H1 (cell line): ENCODE results near the gene ANXA6. TPM values are rescaled to one million over a fixed set of nuclear protein-coding genes. Genes with fewer than 3 reads are reported as not detected.

Experiments
- CTCF ChIA-PET: fragments of 300-600 bp; sonication (Branson Sonifier 250); formaldehyde crosslinking; loops from one replicate; lab custom pipeline; 2021; ENCODE audit not compliant: partially characterized antibody; lab: Charles Lee
- POLR2A ChIA-PET: fragments of 300-600 bp; sonication (Branson Sonifier 250); formaldehyde crosslinking; loops from one replicate; lab custom pipeline; 2021; ENCODE audit warnings: inconsistent platforms; ENCODE audit not compliant: partially characterized antibody; lab: Charles Lee
- DNase-seq, 2 experiments: peaks; one replicate each; pipeline versions ENCODE4 v3.0.0 to v3.0.0-alpha.2; 2010 to 2022; ENCODE audit warnings: low spot score in 2 of 2, low read depth in 1 of 2, mixed read lengths in 1 of 2
- FAIRE-seq: peaks from 2 replicates; lab custom pipeline; 2011; peaks lifted over from hg19 to GRCh38; lab: Jason Lieb, UNC
- H2AFZ ChIP-seq: 2 replicates; pipeline ENCODE4 v1.8.1; 2012; ENCODE audit warnings: low read length, inconsistent platforms
- H2AK5ac ChIP-seq: 2 replicates; pipeline ENCODE4 v1.6.1; 2013; ENCODE audit warnings: low read depth, low read length
- H2BK120ac ChIP-seq: replicated peaks from 2 replicates; pipeline ENCODE3; 2013; ENCODE audit warnings: low read depth, low read length, inconsistent platforms
- H2BK12ac ChIP-seq: 2 replicates; pipeline ENCODE4 v1.6.1; 2013; ENCODE audit warnings: low read depth, low read length
- H2BK15ac ChIP-seq: 2 replicates; pipeline ENCODE4 v1.6.1; 2013; ENCODE audit warnings: low read length
- H2BK20ac ChIP-seq: 2 replicates; pipeline ENCODE4 v1.6.1; 2013; ENCODE audit warnings: low read length
- H2BK5ac ChIP-seq: 2 replicates; pipeline ENCODE4 v1.6.1; 2013; ENCODE audit warnings: low read depth, low read length
- H3K14ac ChIP-seq: 2 replicates; pipeline ENCODE4 v1.6.1; 2013; ENCODE audit warnings: inconsistent platforms; ENCODE audit not compliant: insufficient read length
- H3K18ac ChIP-seq: 2 replicates; pipeline ENCODE4 v1.6.1; 2013; ENCODE audit warnings: low read length; ENCODE audit errors: extremely low read depth
- H3K23ac ChIP-seq: 2 replicates; pipeline ENCODE4 v1.6.1; 2013; ENCODE audit warnings: inconsistent platforms; ENCODE audit not compliant: insufficient read length
- H3K23me2 ChIP-seq: 2 replicates; pipeline ENCODE4 v1.6.1; 2013; ENCODE audit warnings: low read depth, low read length
- H3K27ac ChIP-seq: 2 replicates; pipeline ENCODE4 v1.6.1; 2011; ENCODE audit warnings: low read depth, low read length, inconsistent platforms
- H3K27me3 ChIP-seq, 4 experiments: replicated peaks in 1 of 4; 1 replicate in 1 of 4; 2 replicates in 3 of 4; pipeline versions ENCODE4 v1.6.1 to v1.8.1; 2011 to 2013; ENCODE audit warnings: low read length in 3 of 4, mild to moderate bottlenecking in 3 of 4, inconsistent platforms in 2 of 4, mixed read lengths in 2 of 4, moderate library complexity in 1 of 4; ENCODE audit not compliant: control insufficient read depth in 3 of 4, insufficient read depth in 3 of 4; ENCODE audit errors: extremely low read depth in 1 of 4
- H3K36me3 ChIP-seq, 4 experiments: 2 replicates each; pipeline versions ENCODE4 v1.6.1 to v1.8.1; 2011 to 2013; ENCODE audit warnings: mild to moderate bottlenecking in 4 of 4, low read length in 3 of 4, moderate library complexity in 2 of 4, control low read depth in 1 of 4, inconsistent platforms in 1 of 4; ENCODE audit not compliant: insufficient read depth in 4 of 4, control insufficient read depth in 2 of 4
- H3K4ac ChIP-seq: replicated peaks from 2 replicates; pipeline ENCODE3; 2013; ENCODE audit warnings: low read length, low read depth, mixed read lengths, inconsistent platforms; ENCODE audit not compliant: insufficient read length
- H3K4me1 ChIP-seq, 4 experiments: replicated peaks in 1 of 4; 1 replicate in 1 of 4; 2 replicates in 3 of 4; pipeline versions ENCODE4 v1.6.1 to v1.8.1; 2011 to 2013; ENCODE audit warnings: low read length in 3 of 4, inconsistent platforms in 2 of 4, mixed read lengths in 1 of 4; ENCODE audit not compliant: insufficient read depth in 4 of 4, control insufficient read depth in 3 of 4
- H3K4me2 ChIP-seq, 2 experiments: 2 replicates each; pipeline versions ENCODE4 v1.6.1 to v1.8.1; 2011 to 2013; ENCODE audit warnings: low read depth in 2 of 2, low read length in 2 of 2, control low read depth in 1 of 2, inconsistent platforms in 1 of 2, mild to moderate bottlenecking in 1 of 2; ENCODE audit not compliant: insufficient read depth in 1 of 2
- H3K4me3 ChIP-seq, 4 experiments: fragments of 200-600, 300-600 bp in 1 of 4; sonication (generic), shearing (Covaris generic), sonication (Bioruptor Twin) in 1 of 4; 2 replicates each; pipeline versions ENCODE4 v1.5.1 to v1.8.1; 2011 to 2016; ENCODE audit warnings: low read length in 4 of 4, low read depth in 3 of 4, control low read depth in 2 of 4, inconsistent platforms in 2 of 4, mild to moderate bottlenecking in 2 of 4, mixed read lengths in 1 of 4, moderate library complexity in 1 of 4; ENCODE audit not compliant: insufficient read depth in 2 of 4; ENCODE audit errors: extremely low read depth in 1 of 4
- H3K56ac ChIP-seq: replicated peaks from 2 replicates; pipeline ENCODE3; 2013; ENCODE audit warnings: low read depth, mild to moderate bottlenecking, mixed read lengths, low read length, inconsistent platforms; ENCODE audit not compliant: insufficient read length
- H3K79me1 ChIP-seq: 2 replicates; pipeline ENCODE4 v1.6.1; 2013; ENCODE audit warnings: low read depth, low read length, control low read depth
- H3K79me2 ChIP-seq, 2 experiments: 2 replicates each; pipeline versions ENCODE4 v1.6.1 to v1.8.1; 2012 to 2013; ENCODE audit warnings: low read length in 2 of 2, mild to moderate bottlenecking in 2 of 2, inconsistent platforms in 1 of 2; ENCODE audit not compliant: insufficient read depth in 2 of 2, control insufficient read depth in 1 of 2
- H3K9ac ChIP-seq, 4 experiments: replicated peaks in 1 of 4; 1 replicate in 1 of 4; 2 replicates in 3 of 4; pipeline versions ENCODE4 v1.6.1 to v1.8.1; 2011 to 2013; ENCODE audit warnings: low read depth in 3 of 4, low read length in 3 of 4, control low read depth in 2 of 4, mild to moderate bottlenecking in 2 of 4, moderate library complexity in 2 of 4, inconsistent platforms in 1 of 4; ENCODE audit errors: extremely low read depth in 1 of 4
- H3K9me3 ChIP-seq, 2 experiments: 2 replicates each; pipeline versions ENCODE4 v1.6.1 to v1.8.1; 2012 to 2013; ENCODE audit warnings: mild to moderate bottlenecking in 2 of 2, moderate library complexity in 2 of 2, control low read depth in 1 of 2, inconsistent platforms in 1 of 2, low read depth in 1 of 2, low read length in 1 of 2, mixed read lengths in 1 of 2; ENCODE audit not compliant: insufficient read depth in 2 of 2
- H4K20me1 ChIP-seq, 2 experiments: replicated peaks in 1 of 2; 2 replicates each; pipeline versions ENCODE3 to v1.8.1; 2011 to 2013; ENCODE audit warnings: inconsistent platforms in 2 of 2, low read length in 2 of 2, mild to moderate bottlenecking in 1 of 2; ENCODE audit not compliant: insufficient read depth in 2 of 2, control insufficient read depth in 1 of 2
- H4K5ac ChIP-seq: 2 replicates; pipeline ENCODE4 v1.6.1; 2013; ENCODE audit warnings: low read length, low read depth, mixed read lengths, inconsistent platforms; ENCODE audit not compliant: insufficient read length
- H4K8ac ChIP-seq: 2 replicates; pipeline ENCODE4 v1.8.0; 2013; ENCODE audit warnings: mild to moderate bottlenecking, moderate library complexity, low read length, inconsistent platforms; ENCODE audit not compliant: insufficient read depth; ENCODE audit errors: extremely low read depth
- H4K91ac ChIP-seq: replicated peaks from 2 replicates; pipeline ENCODE3; 2013; ENCODE audit warnings: low read length, mixed read lengths, inconsistent platforms; ENCODE audit not compliant: insufficient read length
- RFX5 ChIP-seq: IDR thresholded peaks from 2 replicates; pipeline ENCODE4 v1.6.1; 2011; ENCODE audit warnings: low read depth, low read length, improper control_type of control experiment, borderline replicate concordance
- WGBS, 2 experiments: shearing (Covaris generic) in 1 of 2; methylation state at CpG; one replicate each; pipeline versions ENCODE4 v1.1.6 to v1.1.7; 2013 to 2015; ENCODE audit warnings: low lambda C conversion rate in 2 of 2, mixed read lengths in 2 of 2, inconsistent platforms in 1 of 2, low coverage in 1 of 2, missing lambda C conversion rate in 1 of 2; ENCODE audit not compliant: insufficient replicate concordance in 2 of 2, insufficient coverage in 1 of 2, insufficient read length in 1 of 2; ENCODE audit errors: extremely low coverage in 1 of 2, missing lambda C conversion rate in 1 of 2; 5-methylcytosine and 5-hydroxymethylcytosine counted together
- polyA plus RNA-seq, 7 experiments: library from polyadenylated mRNA; depleted of rRNA in 3 of 7; stranded (reverse) in 5 of 7; unstranded in 2 of 7; fragments of >200 nt in 5 of 7; fragments of 200-250 nt in 2 of 7; gene quantifications; 1 replicate in 5 of 7; 2 replicates in 1 of 7; 4 replicates in 1 of 7; pipeline versions ENCODE4 v1.2.1 to v1.2.3, GENCODE V29; 2011 to 2013; ENCODE audit warnings: missing spikeins in 2 of 7, mixed read lengths in 2 of 7
- total RNA-seq: library from RNA; stranded (reverse); fragmentation: NEBNext Ultra II Directional; extraction: Animal tissue kit (Norgen Biotek cat#: 25700); gene quantifications from 2 replicates; pipeline ENCODE4 v1.2.1, GENCODE V29; 2021

The ANXA6 gene
- total and polyA plus RNA-seq, 2 of the 8 experiments (the other 6 are each of a cell fraction or from before 2014, with no cell fraction given): 61.3 to 78.6 TPM

DNA sequence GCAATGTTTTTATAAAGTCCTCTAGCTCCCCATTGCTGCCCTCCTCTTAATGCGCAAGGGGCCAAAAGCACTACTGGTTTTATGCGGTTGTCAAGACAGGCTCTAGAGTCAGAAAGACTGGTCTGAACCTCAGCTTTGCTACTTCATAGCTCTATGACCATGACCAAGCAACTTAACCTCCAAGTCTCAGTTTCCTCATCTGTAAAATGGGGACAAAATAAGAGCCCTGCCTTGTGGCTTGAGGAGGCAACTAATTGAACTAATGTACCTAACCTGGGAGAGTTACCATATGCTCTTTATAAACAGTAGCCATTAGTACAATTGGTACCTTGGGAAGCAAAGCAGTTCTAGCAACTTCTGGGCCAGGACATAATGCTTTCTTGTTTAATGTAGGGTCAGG is 36.5 kb downstream of the ANXA6 start:
- 82% methylated on average over 2 of the region's 2 CpGs; no CpG with 5 or more reads in 1 of the 2 experiments for WGBS, 2 experiments
- no peak for FAIRE-seq

More for the DNA sequence above, 36.5 kb downstream of the ANXA6 start:
- no peak overlapping the region for H3K9ac ChIP-seq
- H3K4me1 ChIP-seq: peaks cover 0 to 3% (median 0%) of the 10 kb centered on the region in 4 experiments; a peak in 3 of 7 replicates
- H2BK15ac ChIP-seq: no peak overlapping the region
- no peak overlapping the region for H2AK5ac ChIP-seq
- H3K18ac ChIP-seq: no peak overlapping the region
- H3K23me2 ChIP-seq: no peaks in the 10 kb centered on the region
- H3K36me3 ChIP-seq: peaks cover 8 to 21% (median 19%) of the 10 kb centered on the region in 4 experiments; a peak in 7 of 8 replicates
- no peak overlapping the region for H3K27ac ChIP-seq
- H2BK12ac ChIP-seq: no peak overlapping the region
- H3K9me3 ChIP-seq: no peaks in the 10 kb centered on the region
- no peak overlapping the region for H2BK5ac ChIP-seq
- no peak overlapping the region for H3K4me2 ChIP-seq
- no peaks in the 10 kb centered on the region for H3K27me3 ChIP-seq
- no peak overlapping the region for H3K4me3 ChIP-seq
- no peak overlapping the region for H2BK20ac ChIP-seq
- POLR2A ChIA-PET: no interaction called here
- no peak overlapping the region for H3K4ac ChIP-seq
- H4K20me1 ChIP-seq: peaks cover 2% of the 10 kb centered on the region in 2 experiments
- no peaks in the 10 kb centered on the region for H3K79me2 ChIP-seq
- no peak for TF ChIP-seq RFX5
- H4K91ac ChIP-seq: no peak overlapping the region
- no peak overlapping the region for H3K14ac ChIP-seq
- H3K56ac ChIP-seq: no peak overlapping the region
- no peak overlapping the region for H3K23ac ChIP-seq
- no peaks in the 10 kb centered on the region for H3K79me1 ChIP-seq
- no peak overlapping the region for H4K8ac ChIP-seq
- CTCF ChIA-PET: interaction anchor here (1.0 to 39.8 kb wide), 6 partner anchors 8 to 68 kb away, joined by 3 to 810 read pairs (median 6); partner anchors contain the start of gene ANXA6
- H2BK120ac ChIP-seq: no peak overlapping the region
- H4K5ac ChIP-seq: no peak overlapping the region
- DNase-seq: no peak
- no peak overlapping the region for H2AFZ ChIP-seq
